ENCODE measurements around the gene EPHB2.

- TF ChIP-seq MAFK (IDR thresholded peaks at IDR 0.05; ENCODE audit: low read depth, low read length) (no peak), POLR2A (IDR thresholded peaks at IDR 0.05; ENCODE audit: low read depth, low read length) (no peak), CEBPB (IDR thresholded peaks at IDR 0.05; ENCODE audit: low read depth, low read length) (no peak), RCOR1 (IDR thresholded peaks at IDR 0.05; ENCODE audit: insufficient replicate concordance, low read length) (no peak), NFE2L2 (IDR thresholded peaks at IDR 0.05; ENCODE audit: low read depth, low read length) (no peak), RAD21 (IDR thresholded peaks at IDR 0.05; ENCODE audit: low read length) (no peak), MXI1 (IDR thresholded peaks at IDR 0.05; ENCODE audit: borderline replicate concordance, low read depth, low read length) (no peak), FOS (IDR thresholded peaks at IDR 0.05; ENCODE audit: low read depth, low read length) (no peak), BHLHE40 (IDR thresholded peaks at IDR 0.05; ENCODE audit: low read depth, low read length) (no peak), CHD1 (IDR thresholded peaks at IDR 0.05; ENCODE audit: low read depth, low read length) (no peak), RFX5 (IDR thresholded peaks at IDR 0.05; ENCODE audit: low read depth, low read length) (no peak), MAZ (IDR thresholded peaks at IDR 0.05; ENCODE audit: borderline replicate concordance, low read depth, low read length) (no peak)
- TF ChIP-seq, protein P1, sequence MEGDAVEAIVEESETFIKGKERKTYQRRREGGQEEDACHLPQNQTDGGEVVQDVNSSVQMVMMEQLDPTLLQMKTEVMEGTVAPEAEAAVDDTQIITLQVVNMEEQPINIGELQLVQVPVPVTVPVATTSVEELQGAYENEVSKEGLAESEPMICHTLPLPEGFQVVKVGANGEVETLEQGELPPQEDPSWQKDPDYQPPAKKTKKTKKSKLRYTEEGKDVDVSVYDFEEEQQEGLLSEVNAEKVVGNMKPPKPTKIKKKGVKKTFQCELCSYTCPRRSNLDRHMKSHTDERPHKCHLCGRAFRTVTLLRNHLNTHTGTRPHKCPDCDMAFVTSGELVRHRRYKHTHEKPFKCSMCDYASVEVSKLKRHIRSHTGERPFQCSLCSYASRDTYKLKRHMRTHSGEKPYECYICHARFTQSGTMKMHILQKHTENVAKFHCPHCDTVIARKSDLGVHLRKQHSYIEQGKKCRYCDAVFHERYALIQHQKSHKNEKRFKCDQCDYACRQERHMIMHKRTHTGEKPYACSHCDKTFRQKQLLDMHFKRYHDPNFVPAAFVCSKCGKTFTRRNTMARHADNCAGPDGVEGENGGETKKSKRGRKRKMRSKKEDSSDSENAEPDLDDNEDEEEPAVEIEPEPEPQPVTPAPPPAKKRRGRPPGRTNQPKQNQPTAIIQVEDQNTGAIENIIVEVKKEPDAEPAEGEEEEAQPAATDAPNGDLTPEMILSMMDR (conservative IDR thresholded peaks at IDR 0.05; ENCODE audit: low read depth, low read length), result no peak
- TF ChIP-seq, protein P2, sequence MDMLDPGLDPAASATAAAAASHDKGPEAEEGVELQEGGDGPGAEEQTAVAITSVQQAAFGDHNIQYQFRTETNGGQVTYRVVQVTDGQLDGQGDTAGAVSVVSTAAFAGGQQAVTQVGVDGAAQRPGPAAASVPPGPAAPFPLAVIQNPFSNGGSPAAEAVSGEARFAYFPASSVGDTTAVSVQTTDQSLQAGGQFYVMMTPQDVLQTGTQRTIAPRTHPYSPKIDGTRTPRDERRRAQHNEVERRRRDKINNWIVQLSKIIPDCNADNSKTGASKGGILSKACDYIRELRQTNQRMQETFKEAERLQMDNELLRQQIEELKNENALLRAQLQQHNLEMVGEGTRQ (IDR thresholded peaks at IDR 0.05; ENCODE audit: low read depth, low read length), result no peak
Measured at GRCh38 chr1:22830041-22830566, 119.5 kb downstream of the EPHB2 start.

Data from IMR-90 (cell line).